Testis (tissue), 2 donors: ENCODE measurements around the gene TTC33.

Experiments
- POLR2A ChIP-seq: fragments of 450-650 bp; IDR thresholded peaks from one replicate; pipeline ENCODE4 v1.6.1; 2017; ENCODE audit warnings: antibody characterized with exemption, mild to moderate bottlenecking, moderate library complexity
- TF ChIP-seq, protein P1 (sequence below), 3 experiments: fragments of 450-650 bp in 2 of 3; fragments of 200-600 bp in 1 of 3; sonication (generic) in 1 of 3; IDR thresholded peaks; one replicate each; pipeline ENCODE4 v1.5.1; 2016 to 2019; ENCODE audit warnings: antibody characterized with exemption in 3 of 3, mild to moderate bottlenecking in 2 of 3, moderate library complexity in 1 of 3

GRCh38 chr5:40479939-40480338 is 275.8 kb downstream of the TTC33 start:
- TF ChIP-seq, protein P1, sequence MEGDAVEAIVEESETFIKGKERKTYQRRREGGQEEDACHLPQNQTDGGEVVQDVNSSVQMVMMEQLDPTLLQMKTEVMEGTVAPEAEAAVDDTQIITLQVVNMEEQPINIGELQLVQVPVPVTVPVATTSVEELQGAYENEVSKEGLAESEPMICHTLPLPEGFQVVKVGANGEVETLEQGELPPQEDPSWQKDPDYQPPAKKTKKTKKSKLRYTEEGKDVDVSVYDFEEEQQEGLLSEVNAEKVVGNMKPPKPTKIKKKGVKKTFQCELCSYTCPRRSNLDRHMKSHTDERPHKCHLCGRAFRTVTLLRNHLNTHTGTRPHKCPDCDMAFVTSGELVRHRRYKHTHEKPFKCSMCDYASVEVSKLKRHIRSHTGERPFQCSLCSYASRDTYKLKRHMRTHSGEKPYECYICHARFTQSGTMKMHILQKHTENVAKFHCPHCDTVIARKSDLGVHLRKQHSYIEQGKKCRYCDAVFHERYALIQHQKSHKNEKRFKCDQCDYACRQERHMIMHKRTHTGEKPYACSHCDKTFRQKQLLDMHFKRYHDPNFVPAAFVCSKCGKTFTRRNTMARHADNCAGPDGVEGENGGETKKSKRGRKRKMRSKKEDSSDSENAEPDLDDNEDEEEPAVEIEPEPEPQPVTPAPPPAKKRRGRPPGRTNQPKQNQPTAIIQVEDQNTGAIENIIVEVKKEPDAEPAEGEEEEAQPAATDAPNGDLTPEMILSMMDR (IDR thresholded peaks at IDR 0.05) = no peak
- no peak for TF ChIP-seq POLR2A
